Fibroblast of skin of right quadriceps (primary cell): Measurements from ENCODE around the gene LHX6.

Experiments
- DNase-seq: peaks from one replicate; pipeline ENCODE4 v3.0.0-alpha.2; 2013

Gene LHX6

DNA sequence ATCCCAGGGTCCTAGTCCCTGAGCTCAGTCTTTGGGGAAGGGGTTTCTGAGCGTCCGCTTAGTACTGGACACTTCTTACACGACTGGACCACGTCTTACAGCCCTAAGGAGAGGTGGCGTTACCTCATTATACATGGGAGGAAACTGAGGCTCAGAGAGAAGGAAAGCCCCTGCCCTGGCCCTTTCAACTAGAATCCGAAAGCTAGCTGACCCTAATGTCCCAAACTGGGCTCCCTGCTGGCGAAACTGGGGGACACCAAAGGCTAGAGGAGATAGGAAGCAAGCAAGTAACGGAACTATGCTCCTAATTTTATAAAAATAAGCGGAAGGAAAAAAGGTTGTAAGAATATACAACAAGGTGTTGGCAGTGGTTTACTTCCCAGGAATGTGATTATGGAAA, 14.2 kb downstream of the LHX6 start:
- DNase-seq = no peak

DNA sequence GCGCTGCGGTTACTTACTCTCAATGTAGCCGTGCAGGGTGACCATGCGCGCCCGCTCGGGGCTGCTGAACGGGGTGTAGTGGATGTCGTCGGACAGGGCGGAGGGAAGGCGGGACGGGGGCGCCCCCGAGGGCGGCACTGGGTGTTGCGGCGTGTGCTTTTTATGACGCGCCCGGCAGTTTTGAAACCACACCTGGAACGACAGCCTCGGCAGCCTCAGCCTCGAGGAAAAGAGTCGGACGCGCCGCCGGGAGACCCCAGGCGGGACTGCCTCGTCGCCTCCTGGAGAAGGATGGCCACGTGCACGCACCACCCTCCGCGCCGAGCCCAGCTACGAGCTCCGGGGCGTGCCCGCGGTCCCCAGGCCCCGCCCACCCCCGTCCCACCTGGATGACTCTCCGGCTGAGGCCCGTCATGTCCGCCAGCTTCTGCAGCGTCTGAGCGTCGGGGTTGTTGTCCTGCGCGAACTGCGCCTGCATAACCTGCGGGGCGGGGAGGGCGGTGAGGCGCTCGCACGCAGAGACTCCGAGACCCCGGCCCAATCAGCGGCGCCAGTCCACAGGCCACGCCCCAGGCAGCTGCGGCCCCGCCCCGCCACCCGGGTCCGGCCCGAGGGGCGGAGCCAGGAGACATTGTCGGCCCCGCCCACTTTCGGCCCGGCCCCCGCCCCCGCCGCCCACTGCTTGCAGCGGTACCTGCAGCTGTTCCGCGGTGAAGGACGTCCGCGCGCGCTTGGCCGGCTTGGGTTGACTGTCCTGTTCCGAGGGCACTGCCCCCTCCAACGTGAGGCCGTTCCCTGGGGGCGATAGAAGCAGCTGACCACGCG, 15.0 kb downstream of the LHX6 start:
- DNase-seq = no peak

DNA sequence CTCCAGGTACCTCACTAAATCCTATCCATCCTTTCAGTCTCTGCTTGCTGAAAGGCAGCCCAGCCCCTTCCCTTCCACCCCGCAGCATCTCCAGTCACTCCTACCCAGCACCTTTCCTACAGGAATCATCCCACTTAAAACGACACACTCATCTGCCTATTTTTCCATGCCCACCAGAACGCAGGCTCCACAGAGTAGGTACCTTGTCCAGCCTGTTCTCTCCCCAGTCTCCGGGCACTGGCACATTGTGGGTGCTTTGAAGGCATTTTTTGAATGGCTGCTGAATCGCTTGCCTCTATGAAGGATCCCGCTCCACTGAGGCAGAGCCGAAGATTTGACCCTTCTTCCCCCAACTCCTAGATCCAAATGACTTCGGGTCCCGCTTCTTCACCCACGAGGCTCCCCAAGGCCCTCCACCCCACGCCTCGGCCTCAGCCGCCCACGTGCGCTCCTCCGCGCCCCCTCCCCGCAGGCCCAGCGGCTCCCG, 15.6 kb downstream of the LHX6 start:
- no peak for DNase-seq

DNA sequence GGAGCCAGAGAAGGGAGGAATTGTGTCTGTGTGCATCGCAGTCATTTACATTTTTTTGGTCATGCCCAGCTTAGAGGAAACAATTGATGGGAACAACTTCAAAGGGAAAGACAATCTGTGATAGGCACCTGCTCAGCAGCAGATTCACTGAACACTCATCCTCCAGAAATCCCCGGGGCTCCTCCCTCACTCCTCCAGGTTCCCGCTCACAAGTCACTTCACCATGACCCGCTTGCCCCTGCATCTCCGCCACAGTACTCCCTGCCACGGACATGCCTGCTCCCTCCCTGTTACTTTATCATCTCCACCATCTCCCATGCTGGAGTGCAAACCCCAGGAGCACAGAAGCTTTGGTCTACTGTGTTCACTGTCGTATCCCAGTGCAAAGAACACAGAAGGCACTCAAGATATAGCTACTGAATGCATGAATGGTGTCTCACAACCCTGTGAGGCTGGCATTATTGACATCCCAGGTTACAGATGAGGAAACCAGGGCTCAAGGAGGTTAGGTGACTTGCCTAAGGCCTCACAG, 16.2 kb downstream of the LHX6 start:
- no peak for DNase-seq

DNA sequence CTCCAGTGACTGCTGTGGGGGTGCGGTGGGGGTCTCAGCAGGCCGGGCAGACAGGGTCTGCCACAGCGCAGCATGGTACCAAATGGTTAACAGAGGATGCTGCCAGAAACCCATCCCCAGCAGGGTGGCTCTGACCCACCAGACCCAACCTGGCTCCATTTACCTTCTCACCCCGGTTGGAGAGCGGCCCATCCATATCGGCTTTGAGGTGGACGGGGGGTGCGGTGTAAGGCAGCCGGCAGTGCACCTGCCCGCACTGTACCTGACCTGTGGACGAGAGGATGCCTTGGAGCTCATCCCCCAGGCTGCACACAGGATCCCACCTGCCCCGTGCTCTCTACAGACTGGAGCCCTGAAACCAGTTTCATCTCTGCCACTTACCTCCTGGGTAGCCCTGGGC, 19.3 kb downstream of the LHX6 start:
- no peak for DNase-seq

DNA sequence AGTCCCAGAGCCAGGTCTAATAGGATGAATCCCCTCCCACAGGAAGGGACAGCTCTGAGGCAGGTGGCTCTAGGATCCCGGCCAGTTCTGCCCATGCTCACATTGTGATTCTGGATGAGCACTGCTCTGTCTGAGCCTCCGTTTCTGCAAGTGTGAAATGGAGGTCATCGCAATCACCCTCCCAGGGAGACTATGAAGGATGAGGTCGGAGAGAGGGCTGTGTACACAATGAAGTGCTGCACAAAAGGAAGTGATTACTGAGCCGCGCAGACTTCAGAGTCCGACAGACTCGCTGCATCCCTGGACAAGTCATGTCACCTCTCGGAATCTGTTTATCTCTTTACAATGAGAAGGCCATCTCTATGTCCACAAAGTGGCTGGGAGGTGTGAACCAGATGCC, 21.7 kb downstream of the LHX6 start:
- DNase-seq = no peak

DNA sequence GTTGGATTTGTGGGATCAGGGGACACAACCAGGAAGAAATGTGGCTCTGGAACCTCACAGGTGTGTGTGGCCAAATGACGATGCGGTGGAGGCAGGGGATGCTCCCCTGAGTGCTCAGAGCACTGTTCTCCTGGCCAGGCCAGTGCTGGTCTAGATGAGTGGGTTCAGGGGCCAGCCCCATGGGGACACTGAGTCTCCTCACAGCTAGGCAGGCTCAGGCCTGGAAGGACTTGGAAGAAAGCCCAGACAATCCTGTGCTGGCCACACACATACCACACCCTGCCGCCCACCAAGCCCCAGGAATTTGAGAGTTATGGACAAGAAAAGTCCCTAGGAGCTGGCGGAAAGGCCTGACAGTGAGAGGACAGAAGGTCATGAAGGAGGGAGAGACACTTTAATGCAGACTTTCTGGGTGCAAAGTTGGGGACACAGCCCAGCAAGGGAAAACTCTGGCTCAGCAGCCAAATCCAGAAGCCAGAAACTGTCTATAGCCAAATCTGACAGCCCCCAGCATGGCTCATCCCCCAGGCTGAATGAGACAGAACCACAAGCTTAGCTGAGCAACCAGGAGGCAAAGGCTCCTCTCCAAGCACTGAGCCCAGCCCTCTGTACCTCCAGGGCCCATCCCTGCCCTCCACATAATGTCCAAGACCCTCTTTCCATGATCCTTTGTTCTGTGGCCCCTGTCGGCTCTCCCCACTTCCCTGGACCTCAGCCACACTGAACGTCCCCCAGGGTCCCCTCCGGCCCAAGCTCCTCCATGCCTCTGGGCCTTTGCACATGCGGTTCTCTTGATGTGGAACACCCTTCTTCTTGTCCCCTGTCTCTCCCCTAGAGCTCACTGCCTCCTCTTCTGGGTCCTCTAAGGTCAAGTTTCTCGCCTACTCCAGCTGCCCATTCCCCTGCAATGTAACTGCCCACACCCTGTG, 22.4 kb downstream of the LHX6 start:
- peak; percentile 76 for DNase-seq

DNA sequence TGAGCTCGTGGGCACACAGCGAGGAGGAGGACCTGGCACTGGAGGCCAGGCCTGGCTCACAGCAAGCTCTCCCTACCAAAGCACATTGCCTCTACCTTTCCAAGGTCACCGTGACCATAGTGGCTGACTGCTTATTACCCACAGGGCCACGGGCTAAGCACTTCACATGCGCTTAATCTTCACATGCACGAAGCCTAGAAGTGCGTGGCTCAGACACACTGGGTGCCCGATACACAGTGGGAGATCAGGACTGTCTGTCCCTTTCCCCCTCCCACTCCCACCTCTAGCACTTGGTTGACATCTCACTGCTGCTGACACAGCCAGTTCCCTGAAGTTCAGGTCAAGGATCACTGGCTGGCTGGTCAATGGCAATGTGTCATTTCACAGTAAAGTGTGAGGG, 23.6 kb downstream of the LHX6 start:
- no peak for DNase-seq

DNA sequence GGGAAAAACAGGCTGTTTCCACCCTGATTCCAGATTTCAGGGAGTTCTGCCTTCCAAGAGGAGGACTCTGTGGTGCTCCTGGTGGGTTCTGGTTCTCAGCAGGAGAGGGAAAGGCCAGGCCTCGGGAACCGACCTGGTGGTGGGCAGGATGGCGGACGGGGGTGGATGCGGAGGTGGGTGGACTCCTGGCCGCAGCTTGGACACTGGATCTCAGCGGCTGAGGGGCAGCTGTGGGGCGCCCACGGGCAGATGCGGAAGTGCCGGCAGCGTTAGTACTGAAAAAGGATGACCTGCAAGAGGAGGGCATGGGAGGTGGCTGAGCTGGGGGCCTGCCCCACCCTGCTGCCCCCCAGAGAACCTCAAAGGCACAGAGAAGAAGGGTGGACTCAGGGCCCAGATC, 24.3 kb downstream of the LHX6 start:
- DNase-seq = no peak

DNA sequence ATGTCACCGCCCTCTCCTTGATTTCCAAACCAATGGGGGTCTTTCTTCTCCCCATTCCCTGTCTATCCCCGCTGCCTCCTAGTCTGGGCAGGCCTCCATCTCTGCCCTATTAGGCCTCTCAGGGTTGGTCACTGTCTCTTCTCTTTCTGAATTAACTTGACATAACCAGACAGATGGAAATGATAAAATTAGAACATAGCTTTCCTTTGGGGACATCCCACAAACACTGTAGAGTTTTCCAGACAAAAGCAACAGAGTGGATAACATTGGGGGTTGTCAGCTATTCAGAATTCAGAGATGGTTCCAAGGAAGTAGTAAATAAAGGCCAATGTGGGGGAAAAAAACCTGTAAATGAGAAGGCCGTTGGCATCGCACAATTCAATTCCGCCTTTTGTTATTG, 24.7 kb downstream of the LHX6 start:
- no peak for DNase-seq

DNA sequence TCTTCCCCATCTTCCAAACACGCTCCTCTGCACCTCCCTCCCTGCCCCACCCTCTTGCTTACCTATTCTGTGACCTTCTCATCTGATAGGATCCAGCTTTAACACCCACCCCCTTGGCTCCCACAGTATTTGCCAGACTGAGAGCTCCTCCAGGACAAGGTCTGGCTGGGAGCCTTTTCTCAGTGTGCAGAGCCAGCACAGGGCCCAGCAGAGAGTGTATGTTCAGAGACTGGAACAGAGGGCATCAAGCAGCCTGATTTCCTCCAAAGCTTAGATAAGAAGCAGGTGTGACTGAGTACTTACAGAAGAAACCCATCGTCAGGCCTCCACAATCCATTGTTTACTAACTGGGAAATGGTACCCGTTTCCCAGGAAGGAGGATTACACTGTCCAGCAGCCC, 26.6 kb downstream of the LHX6 start:
- DNase-seq = no peak

DNA sequence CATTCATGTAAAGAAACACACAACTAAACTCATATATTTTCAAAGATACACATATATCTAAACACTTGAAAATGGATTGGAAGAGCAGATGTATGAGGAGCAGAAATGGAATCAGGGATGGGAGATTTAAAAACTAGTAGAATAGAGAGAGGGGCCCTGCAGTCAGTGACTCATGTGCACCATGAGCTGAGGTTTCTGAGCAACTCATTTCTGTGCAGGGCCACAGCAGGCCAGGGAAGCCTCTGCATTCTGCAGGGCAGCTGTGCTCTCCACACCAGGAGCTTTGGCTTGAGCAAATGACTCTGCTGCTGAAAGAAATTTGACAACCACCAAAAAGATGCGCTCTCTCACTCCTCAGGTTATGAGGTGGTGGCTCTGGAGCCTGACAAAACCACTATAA, 27.1 kb downstream of the LHX6 start:
- DNase-seq = peak; percentile 25

DNA sequence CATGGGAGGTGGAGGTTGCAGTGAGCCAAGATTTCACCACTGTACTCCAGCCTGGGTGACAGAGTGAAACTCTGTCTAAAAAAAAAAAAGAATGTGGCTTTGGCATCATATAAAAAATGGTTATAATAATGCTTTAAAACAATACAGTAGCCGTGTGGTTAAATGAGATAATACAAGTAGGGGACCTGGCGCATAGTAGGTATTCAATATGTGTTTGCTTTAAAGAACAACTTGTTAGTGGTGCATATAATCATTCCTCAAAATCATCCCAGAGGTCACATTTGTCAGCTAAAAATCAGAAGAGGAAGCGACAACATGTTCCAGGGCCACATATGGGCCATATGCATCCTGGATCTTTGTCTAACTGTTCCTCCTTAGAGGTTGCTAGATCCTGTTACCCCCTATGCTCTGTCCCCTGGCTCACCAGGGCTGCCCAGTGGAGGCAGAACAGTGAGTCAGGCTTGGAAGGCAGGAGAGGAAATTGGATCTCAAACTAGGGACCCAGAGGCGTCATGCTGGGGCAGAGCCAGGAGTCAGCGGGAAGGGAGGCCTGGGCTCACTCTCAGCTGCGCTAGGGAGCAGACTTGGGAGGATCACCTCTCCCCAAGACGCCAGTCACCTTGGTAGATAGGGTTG, 27.7 kb downstream of the LHX6 start:
- DNase-seq = peak; percentile 50

DNA sequence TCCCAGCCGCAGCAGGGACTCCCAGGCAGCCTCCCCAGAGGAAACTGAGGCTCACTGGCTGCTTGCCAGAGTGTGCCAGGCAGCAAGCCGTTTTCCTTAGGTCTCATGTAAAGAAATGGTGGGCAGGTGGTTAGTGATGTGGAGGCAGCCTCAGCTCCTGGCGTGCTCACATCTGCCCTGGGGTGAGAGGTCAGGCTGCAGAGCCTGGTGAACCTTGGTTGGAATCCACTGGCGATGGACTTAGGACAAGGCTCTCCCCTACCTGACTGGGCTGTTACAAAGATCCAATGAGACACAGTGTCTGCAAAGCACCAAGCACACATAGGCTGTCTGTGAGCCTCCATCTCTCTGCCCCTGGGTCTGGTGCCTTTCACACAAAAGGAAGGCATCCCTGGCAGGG, 30.9 kb downstream of the LHX6 start:
- no peak for DNase-seq

DNA sequence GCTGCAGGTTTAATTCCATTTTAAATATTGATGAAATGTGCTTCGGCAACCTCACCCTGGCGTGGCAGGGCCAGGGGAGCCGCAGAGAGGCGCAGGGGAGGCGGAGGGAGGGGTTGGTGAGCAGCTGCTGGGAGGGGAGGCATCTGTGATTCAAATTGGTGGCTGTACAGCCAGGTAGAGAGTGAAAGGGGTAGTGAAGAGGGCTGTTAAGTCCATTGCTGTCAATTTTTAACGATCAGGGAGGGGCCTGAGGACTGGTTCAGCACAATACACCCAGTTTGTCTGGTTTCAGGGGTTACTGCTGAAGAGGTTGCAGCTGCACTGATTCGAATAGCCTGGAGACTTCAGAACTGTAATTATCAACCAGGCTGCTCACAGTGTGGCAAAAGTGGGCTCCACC, 31.3 kb downstream of the LHX6 start:
- DNase-seq = no peak

DNA sequence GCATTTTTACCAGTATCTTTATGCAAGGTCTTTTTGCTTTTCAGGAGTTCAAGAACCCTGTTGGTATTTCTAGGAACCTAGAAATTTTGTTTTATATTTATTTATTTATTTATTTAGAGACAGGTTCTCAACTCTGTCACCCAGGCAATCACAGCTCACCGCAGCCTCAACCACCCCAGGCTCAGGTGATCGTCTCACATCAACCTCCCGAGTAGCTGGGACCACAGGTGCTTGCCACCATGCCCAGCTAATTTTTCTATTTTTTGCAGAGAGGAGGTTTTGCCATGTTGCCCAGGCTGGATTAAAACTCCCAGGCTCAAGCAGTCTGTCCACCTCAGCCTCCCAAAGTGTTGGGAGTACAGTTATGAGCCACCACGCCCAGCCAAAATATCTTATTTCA, 32.9 kb downstream of the LHX6 start:
- DNase-seq = no peak

DNA sequence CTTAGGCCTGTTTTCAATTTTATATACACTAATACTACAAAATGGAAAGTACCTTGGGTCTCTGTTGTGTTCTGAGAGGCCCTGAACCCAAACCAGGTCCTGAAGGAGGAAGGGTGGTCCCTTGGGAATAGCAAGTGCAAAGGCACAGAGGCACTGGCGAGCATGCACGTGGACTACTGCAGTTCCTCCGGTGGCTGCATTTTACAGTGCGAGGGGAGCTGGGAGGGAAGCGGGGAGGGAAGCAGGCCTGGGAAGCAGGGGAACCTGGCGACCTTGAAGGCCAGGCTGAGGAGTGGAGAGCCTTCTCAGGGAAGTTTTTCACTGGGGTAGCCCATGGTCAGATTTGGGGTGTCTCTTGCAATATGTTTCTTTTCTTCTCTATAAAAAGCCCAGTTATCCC, 35.1 kb downstream of the LHX6 start:
- DNase-seq = no peak

DNA sequence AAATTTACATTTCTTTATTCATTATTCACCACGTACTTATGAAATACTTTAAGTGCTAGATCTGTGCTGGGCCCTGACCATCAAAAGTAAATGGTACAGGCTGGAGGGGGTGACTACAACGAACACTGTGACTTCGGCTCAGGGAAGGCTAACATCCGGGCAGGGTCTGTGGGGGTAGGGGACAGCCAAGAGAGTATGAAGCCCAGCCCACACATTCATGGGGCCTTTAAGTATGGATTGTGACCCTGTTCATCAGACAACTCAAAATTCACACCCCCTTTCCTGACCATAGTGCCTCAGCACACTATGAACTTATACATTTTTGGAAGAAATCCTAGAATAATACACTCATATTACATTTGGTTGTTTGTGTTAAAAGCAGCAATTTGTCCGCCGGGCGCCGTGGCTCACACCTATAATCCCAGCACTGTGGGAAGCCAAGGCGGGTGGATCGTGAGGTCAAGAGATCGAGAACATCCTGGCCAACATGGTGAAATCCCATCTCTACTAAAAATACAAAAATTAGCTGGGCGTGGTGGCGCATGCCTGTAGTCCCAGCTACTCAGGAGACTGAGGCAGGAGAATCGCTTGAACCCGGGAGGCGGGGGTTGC, 35.7 kb downstream of the LHX6 start:
- DNase-seq = no peak

DNA sequence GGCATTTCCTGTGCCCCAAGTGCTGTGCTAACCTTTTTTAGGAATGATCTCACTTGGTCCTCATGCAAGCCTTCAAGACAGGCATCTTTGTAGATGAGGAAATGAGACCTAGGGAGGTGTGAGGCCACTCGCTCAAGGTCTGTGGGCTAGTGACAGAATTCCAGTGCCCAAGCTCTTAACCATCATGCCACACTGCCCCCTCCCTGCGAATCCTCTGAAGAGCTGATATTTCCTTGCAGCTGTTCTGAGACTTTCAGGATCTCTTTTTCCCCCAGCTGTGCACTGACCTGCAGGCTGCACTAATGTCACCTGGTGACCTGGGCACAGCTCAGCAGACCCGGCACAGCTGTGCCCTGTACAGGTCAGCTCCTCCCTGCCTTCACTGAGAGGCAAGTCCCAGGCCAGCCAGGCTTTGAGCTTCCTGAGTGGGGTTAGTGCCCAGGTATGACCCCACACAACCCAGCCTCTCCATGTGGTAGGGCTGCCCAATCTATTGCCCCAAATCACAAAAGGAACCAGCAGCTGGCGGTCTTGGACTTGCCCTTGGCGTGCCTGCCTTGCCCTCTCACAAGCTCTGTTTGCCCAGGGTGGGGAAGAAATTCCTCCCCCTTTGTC, 36.4 kb downstream of the LHX6 start:
- DNase-seq = no peak

DNA sequence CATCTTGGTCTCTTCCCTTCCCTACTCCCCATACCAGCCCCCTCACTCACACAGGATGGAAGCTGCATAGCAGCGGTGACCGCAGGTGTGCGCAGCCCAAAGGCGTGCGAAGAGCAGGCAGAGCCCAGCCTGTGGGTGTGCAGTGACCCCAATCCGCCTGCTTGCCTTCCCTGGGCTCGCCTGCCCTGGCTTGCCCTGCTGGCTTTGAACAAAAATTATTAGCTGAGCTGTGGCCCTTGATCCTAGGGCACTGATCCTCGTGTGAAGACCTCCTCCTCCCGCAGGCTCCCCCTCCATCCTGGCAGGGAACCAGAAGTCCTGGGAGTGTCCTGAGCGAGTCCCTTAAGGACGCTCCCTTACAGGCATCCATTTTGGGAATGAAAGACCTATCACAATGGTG, 37.2 kb downstream of the LHX6 start:
- no peak for DNase-seq

DNA sequence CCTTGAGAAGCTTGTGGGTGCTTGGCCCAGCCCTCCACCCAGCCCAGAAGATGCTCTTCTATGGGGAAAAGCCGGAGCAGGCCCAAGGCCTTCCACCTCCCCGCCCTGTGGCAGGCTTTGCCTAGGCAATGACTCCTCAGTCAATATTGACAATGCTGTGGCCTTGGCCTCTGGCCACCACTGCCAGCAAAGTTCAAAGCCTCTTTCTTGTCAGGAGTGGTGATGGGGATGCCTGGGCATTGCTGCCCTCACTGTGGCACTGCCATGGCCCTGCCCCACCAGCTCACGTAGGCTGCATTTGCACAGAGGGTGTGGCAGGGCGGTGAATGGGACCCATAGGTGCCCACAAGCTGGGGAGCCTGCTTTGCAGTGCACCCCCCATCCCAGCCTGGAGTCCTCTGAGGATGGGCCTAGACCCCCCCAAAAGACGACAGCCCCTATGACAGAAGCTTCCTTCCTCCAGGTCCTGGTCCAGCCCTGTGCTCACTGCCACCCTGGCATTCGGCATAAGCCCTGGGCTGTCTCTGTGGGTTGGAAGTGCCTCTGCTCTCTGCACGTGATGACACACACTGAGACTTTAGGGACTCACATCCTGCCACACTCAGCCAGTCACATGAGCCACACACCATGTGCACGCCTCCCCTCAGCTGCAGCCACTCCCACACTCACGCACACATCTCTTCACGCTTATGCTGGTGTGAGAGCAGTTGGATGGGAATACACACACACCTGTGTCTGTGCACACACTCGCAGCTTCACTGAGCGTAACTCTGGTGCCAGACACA, 38.0 kb downstream of the LHX6 start:
- DNase-seq = peak; percentile 20

DNA sequence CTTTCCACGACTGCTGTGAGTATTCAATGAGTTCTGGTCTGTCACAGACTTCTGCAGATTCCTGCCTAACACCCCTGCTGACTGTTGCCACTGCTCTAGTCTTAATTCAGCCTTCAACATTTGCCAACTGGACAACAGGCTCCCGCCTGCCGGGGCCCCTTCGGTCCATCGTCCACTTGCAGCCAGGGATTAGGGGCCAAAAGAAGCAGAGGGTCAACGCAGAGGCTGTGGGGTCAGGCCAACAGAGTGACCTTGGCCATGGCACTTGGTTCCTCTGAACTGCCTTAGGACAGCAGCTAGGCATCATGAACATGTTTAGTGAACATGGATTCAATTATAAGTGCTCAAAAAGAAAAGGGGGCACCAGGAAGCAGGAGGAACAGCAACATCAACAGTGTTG, 40.4 kb downstream of the LHX6 start:
- no peak for DNase-seq
